ENCODE data around the gene RSL1D1.

RSL1D1 gene

DNA sequence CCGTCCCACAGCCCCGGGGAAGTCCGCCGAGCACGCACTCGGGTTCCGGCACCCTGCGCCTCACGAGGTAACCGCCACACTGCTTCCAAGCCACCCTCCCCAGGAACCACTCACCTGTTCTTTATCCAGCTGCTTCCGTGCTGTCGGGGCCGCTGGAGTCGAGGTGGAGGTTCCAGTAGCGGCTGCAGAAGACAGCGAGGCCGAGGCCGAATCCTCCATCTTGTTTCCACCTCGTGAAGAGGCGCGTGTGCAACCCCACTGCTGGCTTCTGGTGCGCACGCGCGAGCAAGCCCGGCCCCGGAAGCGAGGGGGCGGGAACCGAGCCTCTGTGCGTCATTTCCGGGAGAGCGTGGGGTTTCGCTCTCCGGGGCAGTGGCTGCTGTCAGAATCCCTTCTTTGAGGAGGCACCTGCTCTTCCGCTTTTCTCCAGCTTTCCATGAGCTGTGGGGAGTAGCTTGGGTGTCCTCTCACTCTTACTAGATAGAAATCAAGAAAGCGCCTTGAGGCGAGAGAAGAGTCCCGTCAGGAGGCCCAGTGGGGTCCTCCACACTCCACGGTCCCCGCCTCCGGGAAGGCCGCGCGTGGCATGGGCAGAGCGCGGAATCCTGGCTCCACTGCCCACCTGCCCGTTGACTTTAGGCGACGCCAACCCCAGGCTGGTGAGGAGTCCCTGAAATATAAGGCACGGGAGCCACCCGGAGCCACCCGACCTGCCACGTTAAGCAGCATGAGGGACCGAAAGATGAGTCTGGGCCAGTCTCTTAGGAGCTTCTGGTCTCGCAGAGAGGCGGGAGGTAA, at the start of gene RSL1D1:
Gene RSL1D1 (minus strand): TSS at position 249 of the 798 bp plus-strand sequence. CDS start 30 bp downstream, at position 219.
- DNase-seq (ENCODE audit: low read depth) = peak; percentile 76
- TF ChIP-seq, protein P1, sequence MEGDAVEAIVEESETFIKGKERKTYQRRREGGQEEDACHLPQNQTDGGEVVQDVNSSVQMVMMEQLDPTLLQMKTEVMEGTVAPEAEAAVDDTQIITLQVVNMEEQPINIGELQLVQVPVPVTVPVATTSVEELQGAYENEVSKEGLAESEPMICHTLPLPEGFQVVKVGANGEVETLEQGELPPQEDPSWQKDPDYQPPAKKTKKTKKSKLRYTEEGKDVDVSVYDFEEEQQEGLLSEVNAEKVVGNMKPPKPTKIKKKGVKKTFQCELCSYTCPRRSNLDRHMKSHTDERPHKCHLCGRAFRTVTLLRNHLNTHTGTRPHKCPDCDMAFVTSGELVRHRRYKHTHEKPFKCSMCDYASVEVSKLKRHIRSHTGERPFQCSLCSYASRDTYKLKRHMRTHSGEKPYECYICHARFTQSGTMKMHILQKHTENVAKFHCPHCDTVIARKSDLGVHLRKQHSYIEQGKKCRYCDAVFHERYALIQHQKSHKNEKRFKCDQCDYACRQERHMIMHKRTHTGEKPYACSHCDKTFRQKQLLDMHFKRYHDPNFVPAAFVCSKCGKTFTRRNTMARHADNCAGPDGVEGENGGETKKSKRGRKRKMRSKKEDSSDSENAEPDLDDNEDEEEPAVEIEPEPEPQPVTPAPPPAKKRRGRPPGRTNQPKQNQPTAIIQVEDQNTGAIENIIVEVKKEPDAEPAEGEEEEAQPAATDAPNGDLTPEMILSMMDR (IDR thresholded peaks at IDR 0.05; ENCODE audit: low read depth, low read length, missing control alignments) = no peak
- H3K4me3 ChIP-seq (ENCODE audit: low read depth, low read length) = peak within 1 kb of the TSS; percentile 77

DNA sequence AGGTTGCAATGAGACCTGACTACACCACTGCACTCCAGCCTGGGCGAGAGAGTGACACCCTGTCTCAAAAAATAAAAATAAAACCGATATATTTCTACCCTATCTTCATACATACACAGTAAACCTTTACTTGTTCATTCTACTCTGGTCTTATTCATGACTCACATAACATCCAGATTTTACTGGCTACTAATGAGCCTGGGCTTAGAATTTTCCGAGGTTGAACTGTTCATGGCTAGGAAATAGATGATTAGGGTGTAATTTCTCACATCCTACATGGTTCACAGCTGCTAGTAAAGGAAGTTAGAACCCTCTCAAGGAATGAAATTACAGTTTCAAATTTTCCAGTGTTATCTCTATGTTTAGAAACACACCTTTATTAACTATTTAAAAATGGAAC, 49.7 kb upstream of the RSL1D1 start:
- no peak overlapping the region for H3K4me3 ChIP-seq (ENCODE audit: low read depth, low read length)
- DNase-seq (ENCODE audit: low read depth) = no peak
- TF ChIP-seq, protein P1 (IDR thresholded peaks at IDR 0.05; ENCODE audit: low read depth, low read length, missing control alignments) = no peak

- TF ChIP-seq, protein P1 (IDR thresholded peaks at IDR 0.05; ENCODE audit: low read depth, low read length, missing control alignments) = no peak
These were observed 45.3 kb upstream of the RSL1D1 start for GRCh38 chr16:11896486-11897176.

GRCh38 chr16:11893571-11893970, 42.2 kb upstream of the RSL1D1 start:
- TF ChIP-seq, protein P1 (IDR thresholded peaks at IDR 0.05; ENCODE audit: low read depth, low read length, missing control alignments) = no peak
- no peak for DNase-seq (ENCODE audit: low read depth)

More at GRCh38 chr16:11896486-11897176, 45.3 kb upstream of the RSL1D1 start:
- H3K4me3 ChIP-seq (ENCODE audit: low read depth, low read length) = no peak overlapping the region
- no peak for DNase-seq (ENCODE audit: low read depth)

GRCh38 chr16:11892761-11893160, 41.4 kb upstream of the RSL1D1 start:
- no peak overlapping the region for H3K4me3 ChIP-seq (ENCODE audit: low read depth, low read length)
- TF ChIP-seq, protein P1 (IDR thresholded peaks at IDR 0.05; ENCODE audit: low read depth, low read length, missing control alignments) = no peak
- no peak for DNase-seq (ENCODE audit: low read depth)

More at GRCh38 chr16:11893571-11893970, 42.2 kb upstream of the RSL1D1 start:
- no peak overlapping the region for H3K4me3 ChIP-seq (ENCODE audit: low read depth, low read length)

GRCh38 chr16:11890231-11890965, 39.1 kb upstream of the RSL1D1 start:
- TF ChIP-seq, protein P1 (IDR thresholded peaks at IDR 0.05; ENCODE audit: low read depth, low read length, missing control alignments) = no peak
- DNase-seq (ENCODE audit: low read depth) = no peak
- no peak overlapping the region for H3K4me3 ChIP-seq (ENCODE audit: low read depth, low read length)

Data from GM12864 (cell line).